HL-60 (cell line): ENCODE data around the gene ELOF1.

Experiments
- POLR2AphosphoS5 ChIP-seq: IDR thresholded peaks from 2 replicates; pipeline ENCODE4 v1.6.1; 2012; ENCODE audit warnings: low read depth
- SPI1 ChIP-seq: IDR thresholded peaks from 2 replicates; pipeline ENCODE4 v1.6.1; 2012; ENCODE audit warnings: low read depth, mild to moderate bottlenecking, borderline replicate concordance
- TF ChIP-seq, protein P1 (sequence below): IDR thresholded peaks from one replicate; pipeline ENCODE4 v1.5.1; 2011; ENCODE audit warnings: low read length, control low read depth, inconsistent platforms; ENCODE audit not compliant: insufficient read depth
- TF ChIP-seq, protein P2 (sequence below): IDR thresholded peaks from 2 replicates; pipeline ENCODE4 v1.6.1; 2012; ENCODE audit warnings: low read depth; ENCODE audit not compliant: insufficient replicate concordance

DNA sequence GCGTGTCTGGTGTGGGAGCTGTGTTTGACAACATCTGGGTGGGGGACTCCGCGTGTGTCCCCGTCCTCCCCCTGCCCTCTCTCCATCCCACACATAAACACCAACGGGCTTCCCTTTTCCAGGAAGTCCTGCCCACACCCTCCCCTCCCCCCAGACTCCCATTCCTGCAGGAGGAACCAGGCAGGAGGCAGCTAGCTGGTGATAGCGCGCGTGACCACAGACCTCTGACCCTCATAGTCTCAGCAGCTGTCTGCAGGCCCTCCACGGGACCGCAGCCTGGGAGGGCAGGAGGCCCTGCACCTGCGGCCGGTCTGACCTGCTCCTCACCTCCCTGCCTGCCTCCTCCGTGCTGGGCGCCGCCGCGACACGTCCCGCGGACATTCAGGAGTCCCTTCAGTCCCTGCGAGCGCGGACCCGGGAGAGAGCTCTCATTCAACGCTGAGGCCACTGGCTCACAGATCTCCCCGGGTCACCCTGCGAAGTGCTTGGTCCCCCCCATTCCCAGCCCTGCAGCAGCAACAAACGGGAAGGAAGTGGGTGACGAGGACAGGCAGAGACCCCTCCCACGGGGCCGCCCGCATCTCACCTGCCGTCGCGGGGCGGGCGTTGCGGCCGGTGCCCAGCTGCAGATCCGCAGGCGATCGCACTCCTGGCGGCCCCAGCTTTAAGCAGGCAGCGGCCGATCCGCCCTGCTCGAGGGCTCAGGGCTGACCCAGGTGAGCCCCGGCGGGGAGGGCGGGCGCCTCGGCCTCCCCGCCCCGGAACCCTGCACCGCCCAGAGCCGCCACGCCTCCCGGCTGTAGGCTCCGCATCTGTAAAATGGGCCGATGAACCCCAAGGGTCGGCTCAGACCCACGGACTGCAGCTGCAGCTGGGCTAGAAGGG, 19.5 kb upstream of the ELOF1 start:
- TF ChIP-seq, protein P1, sequence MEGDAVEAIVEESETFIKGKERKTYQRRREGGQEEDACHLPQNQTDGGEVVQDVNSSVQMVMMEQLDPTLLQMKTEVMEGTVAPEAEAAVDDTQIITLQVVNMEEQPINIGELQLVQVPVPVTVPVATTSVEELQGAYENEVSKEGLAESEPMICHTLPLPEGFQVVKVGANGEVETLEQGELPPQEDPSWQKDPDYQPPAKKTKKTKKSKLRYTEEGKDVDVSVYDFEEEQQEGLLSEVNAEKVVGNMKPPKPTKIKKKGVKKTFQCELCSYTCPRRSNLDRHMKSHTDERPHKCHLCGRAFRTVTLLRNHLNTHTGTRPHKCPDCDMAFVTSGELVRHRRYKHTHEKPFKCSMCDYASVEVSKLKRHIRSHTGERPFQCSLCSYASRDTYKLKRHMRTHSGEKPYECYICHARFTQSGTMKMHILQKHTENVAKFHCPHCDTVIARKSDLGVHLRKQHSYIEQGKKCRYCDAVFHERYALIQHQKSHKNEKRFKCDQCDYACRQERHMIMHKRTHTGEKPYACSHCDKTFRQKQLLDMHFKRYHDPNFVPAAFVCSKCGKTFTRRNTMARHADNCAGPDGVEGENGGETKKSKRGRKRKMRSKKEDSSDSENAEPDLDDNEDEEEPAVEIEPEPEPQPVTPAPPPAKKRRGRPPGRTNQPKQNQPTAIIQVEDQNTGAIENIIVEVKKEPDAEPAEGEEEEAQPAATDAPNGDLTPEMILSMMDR, result no peak
- TF ChIP-seq POLR2AphosphoS5 (peak; percentile 52; the same call in 1 of the 2 replicates), SPI1 (no peak; the same call in 1 of the 2 replicates)
- TF ChIP-seq, protein P2, sequence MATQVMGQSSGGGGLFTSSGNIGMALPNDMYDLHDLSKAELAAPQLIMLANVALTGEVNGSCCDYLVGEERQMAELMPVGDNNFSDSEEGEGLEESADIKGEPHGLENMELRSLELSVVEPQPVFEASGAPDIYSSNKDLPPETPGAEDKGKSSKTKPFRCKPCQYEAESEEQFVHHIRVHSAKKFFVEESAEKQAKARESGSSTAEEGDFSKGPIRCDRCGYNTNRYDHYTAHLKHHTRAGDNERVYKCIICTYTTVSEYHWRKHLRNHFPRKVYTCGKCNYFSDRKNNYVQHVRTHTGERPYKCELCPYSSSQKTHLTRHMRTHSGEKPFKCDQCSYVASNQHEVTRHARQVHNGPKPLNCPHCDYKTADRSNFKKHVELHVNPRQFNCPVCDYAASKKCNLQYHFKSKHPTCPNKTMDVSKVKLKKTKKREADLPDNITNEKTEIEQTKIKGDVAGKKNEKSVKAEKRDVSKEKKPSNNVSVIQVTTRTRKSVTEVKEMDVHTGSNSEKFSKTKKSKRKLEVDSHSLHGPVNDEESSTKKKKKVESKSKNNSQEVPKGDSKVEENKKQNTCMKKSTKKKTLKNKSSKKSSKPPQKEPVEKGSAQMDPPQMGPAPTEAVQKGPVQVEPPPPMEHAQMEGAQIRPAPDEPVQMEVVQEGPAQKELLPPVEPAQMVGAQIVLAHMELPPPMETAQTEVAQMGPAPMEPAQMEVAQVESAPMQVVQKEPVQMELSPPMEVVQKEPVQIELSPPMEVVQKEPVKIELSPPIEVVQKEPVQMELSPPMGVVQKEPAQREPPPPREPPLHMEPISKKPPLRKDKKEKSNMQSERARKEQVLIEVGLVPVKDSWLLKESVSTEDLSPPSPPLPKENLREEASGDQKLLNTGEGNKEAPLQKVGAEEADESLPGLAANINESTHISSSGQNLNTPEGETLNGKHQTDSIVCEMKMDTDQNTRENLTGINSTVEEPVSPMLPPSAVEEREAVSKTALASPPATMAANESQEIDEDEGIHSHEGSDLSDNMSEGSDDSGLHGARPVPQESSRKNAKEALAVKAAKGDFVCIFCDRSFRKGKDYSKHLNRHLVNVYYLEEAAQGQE, result no peak
